GM18517 (cell line): ENCODE data around the gene FGF22.
"Not testable (repeated sequence)": the region's sequence is repeated elsewhere in the genome, so short reads cannot be mapped to it uniquely, and the experiment has no call there.

Source experiments
- ATAC-seq: cut with Tn5 transposase; IDR thresholded peaks from one replicate; pipeline ENCODE4 v1.9.1; 2021; ENCODE audit warnings: mild to moderate bottlenecking, moderate library complexity; ENCODE audit not compliant: unreplicated experiment

FGF22 gene

DNA sequence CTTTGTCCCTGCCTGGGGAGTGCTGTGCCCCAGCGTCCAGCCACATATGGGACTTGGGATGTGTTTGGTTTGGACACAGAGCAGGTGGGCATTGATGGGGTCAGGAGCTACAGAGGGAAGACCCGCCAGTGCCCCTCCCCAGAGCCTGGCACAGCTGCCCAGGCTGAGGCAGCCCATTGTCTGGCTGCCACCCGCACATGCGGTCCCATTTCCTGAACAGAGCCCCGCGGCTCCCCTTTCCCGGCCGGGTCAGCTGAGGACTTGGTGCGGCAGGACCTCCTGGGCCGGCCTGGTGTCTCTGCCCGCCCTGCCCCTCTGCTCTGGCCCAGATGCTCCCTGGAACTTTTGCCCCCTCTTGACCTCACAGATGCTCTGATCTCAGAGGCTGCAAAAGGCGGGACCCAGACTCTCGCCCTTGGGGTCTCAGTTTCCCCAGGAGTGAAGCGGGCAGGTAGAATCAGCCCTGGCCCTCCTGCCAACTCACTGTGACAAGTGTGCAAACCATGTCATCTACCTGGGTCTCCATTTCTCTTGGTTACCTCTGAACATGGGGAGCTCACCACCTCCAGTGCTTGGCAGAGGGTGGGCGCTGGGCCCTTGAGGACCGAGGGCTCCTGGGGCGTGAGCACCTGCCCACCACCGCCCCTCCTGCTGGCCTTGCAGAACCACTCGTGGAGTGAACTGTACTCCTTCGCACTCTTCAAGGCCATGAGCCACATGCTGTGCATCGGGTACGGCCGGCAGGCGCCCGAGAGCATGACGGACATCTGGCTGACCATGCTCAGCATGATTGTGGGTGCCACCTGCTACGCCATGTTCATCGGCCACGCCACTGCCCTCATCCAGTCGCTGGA is 32.2 kb upstream of the FGF22 start:
- ATAC-seq, result no peak

DNA sequence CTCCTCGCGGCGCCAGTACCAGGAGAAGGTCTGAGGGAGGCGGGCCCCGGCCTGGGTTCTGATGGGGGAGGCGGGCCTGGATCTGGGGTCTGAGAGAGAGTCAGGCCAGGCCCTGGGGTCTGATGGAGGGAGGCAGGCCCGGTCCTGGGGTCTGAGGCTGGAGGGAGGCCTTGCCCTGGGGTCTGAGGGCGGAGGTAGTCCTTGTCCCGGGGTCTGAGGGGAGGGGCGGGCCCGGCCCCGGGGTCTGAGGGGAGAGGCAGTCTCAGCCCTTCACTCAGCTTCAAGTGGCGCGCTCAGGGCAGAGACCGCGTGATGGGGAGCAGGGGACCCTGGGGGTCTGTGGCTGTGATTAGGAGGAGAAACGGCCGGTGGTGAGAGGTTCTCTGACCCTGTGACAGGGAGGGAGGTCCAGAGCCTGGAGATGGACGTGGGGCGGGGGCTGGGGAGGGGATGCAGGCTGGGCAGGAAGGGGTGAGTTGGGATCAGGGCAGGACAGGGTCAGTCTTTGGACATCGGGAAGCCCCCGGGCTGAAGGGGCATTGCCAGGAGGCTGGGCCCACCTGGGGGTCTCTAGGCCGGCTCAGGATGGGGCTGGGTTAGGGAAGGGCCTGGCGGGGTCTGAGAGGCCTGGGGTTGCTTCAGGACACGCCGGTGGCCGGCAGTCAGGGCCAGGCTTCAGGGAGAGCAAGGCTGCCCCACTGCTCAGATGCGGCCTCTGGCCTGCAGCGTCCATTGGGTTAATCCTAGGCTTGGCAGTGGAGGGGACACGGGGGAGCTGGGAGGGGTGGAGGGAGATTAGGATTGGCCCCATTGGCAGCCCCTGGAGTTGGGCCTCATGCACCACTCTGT is 31.3 kb upstream of the FGF22 start:
- ATAC-seq, result no peak

DNA sequence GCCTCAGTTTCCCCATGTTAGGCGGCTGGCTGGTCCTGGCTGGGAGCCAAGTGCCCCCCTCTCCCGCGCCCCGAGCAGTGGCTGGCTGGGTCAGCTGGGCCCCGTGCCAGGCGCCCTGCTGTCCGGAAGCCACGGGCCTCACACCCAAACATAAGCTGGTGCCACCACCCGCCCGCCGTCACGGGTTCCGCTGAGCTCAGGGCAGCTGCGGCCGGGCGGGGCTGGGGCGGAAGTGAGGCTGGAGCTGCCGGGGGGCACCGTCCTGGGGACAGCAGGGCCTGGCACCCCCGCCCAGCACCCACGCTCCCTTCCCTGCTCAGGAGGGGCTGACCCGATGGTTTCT is 30.7 kb upstream of the FGF22 start:
- no peak for ATAC-seq

DNA sequence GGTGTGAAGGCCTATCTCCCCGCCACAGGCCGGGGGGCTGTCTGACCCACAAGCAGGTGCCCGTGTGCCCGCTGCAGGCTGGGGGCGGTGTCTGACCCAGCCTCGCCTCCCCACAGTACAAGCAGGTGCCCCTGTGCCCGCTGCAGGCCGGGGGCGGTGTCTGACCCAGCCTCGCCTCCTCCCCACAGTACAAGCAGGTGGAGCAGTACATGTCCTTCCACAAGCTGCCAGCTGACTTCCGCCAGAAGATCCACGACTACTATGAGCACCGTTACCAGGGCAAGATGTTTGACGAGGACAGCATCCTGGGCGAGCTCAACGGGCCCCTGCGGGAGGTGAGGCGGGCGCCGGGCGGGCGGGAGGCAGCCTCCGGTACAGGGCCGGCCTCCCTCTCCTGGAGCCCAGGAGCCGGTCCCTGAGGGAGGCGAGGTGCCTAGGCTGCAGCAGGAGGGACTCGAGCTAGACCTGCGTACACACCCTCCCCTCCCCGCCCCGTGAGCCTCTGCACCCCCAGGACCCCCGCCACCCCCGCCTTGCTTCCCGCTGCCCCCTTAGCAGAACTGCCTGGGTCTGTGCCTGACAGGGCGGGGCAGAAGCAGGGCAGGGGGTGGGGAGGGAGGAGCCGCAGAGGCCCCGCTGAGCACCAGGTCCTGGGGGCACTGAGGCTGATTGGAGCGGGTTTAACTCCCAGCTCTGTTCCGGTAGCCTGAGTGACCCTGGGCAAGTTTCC is 29.4 kb upstream of the FGF22 start:
- no peak for ATAC-seq

DNA sequence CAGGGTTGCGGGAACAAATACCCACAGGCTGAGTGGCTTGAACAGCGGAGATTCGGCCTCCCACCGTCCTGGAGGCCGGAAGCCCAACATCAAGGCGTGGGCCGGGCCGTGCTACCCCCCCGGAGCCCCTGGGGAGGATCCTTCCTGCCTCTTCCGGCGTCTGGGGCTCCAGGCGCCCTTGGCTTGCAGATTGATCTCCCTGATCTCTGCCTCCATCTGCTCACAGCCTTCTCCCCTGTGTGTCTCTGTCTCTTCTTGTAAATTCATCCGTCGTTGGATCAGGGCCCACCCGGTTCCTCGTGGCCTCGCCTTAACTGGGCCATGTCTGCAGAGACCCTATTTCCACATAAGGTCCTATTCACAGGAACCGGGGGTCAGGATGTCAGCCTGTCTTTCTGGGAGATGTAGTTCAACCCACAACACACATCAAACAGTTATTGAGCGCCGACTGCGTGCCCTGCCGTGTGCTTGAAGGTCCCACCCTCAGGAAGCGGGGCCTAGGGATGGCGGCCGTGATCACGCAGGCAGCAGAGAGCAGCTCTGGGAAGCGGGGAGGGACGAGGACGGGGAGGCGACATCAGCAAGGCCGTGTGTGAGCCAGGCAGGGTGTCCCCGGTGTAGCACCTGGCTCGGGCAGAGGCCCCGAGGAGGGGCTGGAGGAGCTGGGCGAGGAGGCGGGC is 28.7 kb upstream of the FGF22 start:
- ATAC-seq, result no peak

DNA sequence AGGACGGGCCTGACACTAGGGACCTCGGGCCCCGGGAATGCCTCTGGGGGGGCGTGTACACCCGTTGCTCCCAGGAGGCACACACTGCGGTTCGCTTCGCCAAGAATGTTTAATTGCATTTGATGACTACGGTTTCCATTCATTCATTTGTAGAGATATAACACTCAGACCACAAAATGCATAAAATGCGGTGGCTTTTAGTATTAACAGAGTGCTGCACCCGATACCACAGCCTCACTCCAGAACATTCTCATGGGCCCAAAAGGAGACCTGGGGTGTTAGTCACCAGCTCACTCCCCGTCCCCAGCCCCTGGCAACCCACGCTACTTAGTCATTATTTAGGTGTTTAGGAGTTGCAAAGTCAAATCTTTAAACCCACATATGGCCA is 28.2 kb upstream of the FGF22 start:
- ATAC-seq, result no peak

DNA sequence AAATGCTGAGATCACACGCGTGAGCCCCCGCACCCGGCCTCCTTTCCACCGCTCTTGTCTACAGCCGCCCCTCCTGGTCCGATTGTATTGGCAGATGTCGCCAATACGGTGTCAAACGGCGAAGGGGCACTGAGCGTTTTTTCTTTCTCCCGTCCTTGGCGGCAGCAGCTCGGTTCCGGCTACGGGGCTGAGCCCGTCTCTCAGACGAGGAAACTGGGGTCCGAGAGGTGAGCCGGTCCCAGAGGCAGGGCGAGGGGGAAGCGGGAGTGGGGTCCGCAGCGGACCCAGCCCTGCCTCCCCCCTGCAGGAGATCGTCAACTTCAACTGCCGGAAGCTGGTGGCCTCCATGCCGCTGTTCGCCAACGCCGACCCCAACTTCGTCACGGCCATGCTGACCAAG is 26.7 kb upstream of the FGF22 start:
- no peak for ATAC-seq

DNA sequence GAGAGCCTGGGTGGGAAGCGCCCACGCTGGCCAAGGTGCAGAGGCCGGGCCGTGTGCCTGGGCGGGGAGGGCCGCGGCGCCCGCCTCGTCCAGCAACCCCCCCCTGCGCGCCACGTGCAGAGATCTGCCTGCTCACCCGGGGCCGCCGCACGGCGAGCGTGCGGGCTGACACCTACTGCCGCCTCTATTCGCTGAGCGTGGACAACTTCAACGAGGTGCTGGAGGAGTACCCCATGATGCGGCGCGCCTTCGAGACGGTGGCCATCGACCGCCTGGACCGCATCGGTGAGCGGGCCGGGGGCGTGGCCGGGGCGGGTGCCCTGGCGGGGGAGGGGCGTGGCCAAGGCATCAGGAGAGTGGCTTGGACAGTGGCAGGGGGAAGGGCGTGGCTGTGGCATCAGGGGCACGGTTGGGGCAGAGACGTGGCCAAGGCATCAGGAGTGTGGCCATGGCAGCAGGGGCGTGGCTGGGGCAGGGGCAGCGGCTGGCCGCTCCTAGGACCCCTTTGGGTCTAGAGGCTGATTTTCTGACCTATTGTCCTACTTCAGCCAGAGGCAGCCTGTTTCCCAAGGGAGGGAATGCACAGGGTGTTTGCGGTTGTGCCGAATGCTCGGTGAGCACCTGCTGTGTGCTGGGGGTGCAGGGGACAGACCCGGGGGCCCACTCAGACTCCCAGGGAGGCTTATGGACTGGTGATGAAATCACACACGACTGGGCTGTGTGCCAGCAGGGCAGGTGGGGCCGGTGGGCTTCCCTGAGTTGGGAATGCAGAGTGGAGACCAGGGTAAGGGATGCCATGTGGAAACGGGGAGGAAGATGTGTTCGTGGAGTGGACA is 25.7 kb upstream of the FGF22 start:
- no peak for ATAC-seq

DNA sequence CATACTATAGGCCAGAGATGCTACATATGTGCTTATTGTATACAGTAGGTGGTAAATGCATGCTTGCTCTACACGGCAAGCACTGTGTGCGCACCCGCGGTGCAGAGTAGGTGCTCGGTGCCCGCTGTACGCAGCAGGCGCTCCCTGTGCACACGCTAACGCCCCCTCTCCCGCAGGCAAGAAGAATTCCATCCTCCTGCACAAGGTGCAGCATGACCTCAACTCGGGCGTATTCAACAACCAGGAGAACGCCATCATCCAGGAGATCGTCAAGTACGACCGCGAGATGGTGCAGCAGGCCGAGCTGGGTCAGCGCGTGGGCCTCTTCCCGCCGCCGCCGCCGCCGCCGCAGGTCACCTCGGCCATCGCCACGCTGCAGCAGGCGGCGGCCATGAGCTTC is 24.1 kb upstream of the FGF22 start:
- no peak for ATAC-seq

DNA sequence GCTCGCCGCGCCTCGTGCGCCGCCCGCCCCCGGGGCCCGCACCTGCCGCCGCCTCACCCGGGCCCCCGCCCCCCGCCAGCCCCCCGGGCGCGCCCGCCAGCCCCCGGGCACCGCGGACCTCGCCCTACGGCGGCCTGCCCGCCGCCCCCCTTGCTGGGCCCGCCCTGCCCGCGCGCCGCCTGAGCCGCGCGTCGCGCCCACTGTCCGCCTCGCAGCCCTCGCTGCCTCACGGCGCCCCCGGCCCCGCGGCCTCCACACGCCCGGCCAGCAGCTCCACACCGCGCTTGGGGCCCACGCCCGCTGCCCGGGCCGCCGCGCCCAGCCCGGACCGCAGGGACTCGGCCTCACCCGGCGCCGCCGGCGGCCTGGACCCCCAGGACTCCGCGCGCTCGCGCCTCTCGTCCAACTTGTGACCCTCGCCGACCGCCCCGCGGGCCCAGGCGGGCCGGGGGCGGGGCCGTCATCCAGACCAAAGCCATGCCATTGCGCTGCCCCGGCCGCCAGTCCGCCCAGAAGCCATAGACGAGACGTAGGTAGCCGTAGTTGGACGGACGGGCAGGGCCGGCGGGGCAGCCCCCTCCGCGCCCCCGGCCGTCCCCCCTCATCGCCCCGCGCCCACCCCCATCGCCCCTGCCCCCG is 23.5 kb upstream of the FGF22 start:
- no peak for ATAC-seq

DNA sequence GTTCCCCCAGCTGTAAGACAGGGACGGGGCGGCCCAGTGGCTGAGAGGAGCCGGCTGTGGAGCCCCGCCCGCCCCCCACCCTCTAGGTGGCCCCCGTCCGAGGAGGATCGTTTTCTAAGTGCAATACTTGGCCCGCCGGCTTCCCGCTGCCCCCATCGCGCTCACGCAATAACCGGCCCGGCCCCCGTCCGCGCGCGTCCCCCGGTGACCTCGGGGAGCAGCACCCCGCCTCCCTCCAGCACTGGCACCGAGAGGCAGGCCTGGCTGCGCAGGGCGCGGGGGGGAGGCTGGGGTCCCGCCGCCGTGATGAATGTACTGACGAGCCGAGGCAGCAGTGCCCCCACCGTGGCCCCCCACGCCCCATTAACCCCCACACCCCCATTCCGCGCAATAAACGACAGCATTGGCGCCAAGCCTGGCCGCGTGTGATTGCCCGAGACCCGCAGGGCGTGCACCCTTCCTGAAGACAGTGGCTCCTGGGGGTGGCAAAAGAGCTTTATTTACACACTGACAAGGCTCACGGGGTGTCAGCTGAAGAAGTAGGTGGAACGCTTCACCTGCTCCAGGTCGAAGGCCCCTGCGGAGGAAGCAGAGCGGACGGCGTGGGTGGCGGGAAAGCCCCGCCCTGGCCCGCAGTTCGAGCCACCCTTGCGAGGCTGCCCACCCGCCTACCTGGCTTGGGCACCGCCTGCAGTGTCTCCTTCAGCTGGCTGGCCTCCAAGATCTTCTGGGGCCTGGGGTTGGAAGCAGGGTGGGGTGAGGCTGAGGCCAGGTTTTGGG is 22.7 kb upstream of the FGF22 start:
- no peak for ATAC-seq

DNA sequence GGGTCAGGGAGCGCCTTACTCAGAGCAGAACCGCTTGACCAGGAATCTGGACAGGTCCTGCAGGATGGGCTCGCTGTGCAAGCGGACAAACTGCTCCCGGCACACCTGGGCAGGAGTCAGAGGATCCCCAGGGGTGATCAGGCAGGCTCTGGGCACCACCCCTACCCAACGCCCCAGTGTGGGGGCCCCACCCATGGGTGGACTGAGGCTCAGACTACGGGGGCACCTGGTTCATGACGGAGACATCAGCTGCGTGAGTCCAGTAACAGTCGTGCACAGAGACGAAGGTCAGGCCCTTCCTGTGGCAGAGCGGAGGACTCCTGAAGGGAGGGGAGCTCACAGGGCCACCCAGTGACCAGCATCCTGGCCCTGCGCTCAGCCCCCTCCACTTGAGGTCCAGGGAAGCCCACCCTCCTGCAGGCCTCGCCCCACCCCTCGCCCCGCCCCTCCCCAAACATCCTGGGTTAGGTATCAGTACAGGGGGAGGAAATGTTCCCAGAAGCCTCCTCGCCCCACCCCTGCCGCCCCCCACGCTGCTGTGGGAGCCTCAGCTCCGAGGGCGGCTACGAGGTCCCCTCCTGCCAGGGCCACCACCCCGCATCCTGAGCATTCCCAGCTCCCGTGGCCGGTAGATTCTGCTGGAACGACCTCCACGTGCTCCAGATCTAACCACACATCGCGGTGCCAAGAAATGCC is 22.0 kb upstream of the FGF22 start:
- ATAC-seq, result no peak

DNA sequence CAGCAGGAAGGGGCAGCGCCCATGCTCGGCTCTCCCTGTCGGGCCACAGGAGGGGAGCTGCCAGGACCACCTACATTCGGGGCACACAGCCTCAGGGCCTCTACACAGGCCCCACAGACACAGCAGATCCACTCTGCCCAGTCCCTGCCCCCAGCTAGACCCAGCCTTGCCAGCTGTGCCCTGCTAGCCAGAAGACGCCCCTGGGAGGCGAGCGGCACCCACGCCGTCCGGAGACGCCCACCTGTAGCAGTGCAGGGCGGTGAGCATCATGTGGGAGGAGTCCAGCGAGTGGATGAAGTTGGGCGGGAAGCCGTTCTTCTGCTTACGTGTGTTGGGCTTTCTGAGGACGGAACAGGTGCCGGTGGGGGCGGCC is 21.4 kb upstream of the FGF22 start:
- ATAC-seq, result no peak

DNA sequence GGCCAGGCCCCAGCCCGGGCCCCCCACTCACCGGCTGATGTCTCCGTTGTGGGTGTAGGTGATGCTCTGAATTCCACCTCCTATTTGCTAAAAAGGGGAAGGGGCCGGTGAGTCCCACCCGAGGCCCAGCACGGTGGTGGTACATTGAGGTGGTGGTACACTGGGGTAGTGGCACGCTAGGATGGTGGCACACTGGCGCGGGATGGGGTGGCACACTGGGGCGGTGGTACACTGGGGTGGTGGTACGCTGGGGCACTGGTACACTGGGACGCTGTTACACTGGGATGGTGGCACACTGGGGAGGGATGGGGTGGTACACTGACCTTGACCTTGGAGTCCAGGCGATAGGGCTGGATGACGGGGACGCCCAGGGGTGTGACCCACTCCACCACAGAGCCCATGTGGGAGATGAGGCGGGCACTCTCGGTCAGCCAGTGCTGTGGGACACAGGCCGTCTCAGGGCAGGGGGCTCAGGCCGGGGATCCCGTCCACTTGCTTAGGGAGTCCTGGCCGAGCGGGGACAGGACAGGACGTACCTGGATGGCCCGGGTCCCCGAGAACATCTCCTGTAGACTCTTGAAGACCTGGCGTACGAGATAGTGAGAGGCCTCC is 20.9 kb upstream of the FGF22 start:
- ATAC-seq, result no peak

DNA sequence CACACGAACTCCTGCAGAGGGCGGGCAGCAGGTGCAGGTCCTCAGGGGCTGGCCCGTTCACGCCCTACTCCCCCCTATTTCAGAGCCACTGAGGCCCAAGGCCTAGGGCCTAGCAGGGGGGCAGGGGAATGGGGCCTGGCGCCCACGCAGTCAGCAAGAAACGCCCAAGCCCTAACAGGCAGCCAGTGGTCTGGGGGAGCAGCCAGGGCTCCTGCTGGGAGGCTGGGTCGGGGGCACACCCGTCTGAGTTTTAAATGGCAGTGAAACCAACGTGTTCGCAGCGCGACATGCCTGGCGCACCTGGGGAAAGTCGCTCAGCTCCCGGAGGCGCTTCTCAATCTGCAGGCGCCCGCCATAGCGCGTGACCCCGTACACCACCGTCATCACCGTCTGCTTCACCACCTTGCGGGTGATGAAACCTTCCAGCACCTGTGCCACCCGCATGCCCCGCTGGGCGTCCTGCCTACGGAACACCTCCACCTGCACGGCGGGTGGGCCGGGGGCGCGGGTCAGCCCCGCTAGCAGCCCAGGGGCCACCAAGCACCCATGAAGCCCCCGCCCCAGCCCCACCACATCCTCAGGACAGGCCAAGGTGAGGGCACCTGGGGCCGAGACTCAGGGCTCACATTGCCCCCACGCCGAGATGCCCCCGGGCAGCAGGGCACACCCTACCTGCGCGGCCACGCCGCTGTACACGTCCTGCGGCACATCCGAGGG is 20.2 kb upstream of the FGF22 start:
- no peak for ATAC-seq

DNA sequence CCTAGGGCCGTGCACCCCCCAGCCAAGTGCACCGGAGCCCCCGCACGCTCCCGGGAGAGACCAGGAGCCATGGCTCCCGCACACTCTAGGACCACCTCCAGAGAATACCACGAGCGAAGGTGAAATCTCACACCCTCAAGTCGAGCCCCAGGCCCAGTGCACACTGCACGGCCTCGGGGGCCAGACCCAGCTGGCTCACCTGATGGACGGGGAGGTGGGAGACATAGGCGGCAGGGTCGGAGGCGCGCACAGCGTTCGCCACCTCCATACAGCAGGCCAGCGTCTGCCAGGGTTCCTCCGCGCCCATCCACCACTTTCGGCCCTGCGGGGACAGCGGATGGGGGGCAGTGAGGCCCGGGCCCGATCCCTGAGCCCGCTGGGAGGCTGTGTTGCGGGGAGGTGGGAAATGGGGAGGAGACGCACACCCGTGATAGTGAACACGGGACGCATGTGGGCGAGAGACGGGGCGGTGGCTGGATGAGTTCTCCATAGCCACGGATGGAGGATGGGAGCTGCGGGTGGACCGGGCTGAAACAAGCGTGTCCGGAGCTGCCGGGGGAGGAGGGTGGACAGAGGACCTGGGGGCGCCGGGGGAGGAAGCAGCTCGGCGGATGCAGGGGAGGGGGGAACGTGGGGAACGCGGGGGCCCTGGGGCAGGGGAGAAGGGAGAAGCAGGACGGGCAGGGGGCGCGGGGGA is 19.4 kb upstream of the FGF22 start:
- no peak for ATAC-seq

DNA sequence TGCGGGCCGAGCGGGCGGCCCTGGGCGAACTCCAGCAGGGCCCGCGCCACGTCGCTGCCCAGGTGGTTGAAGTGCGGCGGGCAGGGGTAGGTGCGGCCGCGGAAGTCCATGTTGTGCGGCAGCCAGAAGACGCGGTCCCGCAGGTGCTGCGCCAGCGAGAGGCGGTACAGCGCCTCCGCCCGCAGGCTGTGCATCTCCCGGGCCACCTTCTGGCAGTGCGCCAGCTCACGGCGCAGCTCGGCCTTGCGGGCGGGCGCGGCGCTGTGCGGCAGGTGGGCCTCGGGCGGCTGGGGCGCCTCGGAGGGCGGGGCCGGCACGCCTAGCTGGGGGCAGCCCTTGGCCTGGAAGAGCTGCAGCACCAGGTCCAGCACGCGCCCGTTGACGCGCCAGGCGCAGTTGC is 18.5 kb upstream of the FGF22 start:
- ATAC-seq, result not testable (repeated sequence)
